Liver (tissue), 9 donors: ENCODE measurements around the gene TNRC6B. TPM values are rescaled to one million over a fixed set of nuclear protein-coding genes. Genes with fewer than 3 reads are reported as not detected.

Experiments used
- DNase-seq: peaks from one replicate; pipeline ENCODE4 v3.0.0-alpha.2; 2017; ENCODE audit warnings: low spot score
- H3K27ac ChIP-seq, 2 donors: one replicate each; pipeline ENCODE4 v1.7.0; 2013; ENCODE audit warnings: inconsistent platforms in 2 of 2, low read length in 2 of 2, control low read depth in 1 of 2, low read depth in 1 of 2, mild to moderate bottlenecking in 1 of 2
- H3K27me3 ChIP-seq, 4 donors: one replicate each; pipeline versions ENCODE4 v1.6.1 to v1.7.0; 2013; ENCODE audit warnings: low read length in 3 of 4, inconsistent platforms in 1 of 4, mild to moderate bottlenecking in 1 of 4, moderate library complexity in 1 of 4; ENCODE audit not compliant: control insufficient read depth in 4 of 4, insufficient read depth in 4 of 4
- H3K36me3 ChIP-seq, 4 donors: one replicate each; pipeline versions ENCODE4 v1.6.1 to v1.7.0; 2013; ENCODE audit warnings: low read length in 3 of 4, mild to moderate bottlenecking in 3 of 4, low read depth in 1 of 4, moderate library complexity in 1 of 4; ENCODE audit not compliant: control insufficient read depth in 4 of 4, insufficient read depth in 3 of 4
- H3K4me1 ChIP-seq, 4 donors: one replicate each; pipeline versions ENCODE4 v1.6.1 to v1.7.0; 2013; ENCODE audit warnings: low read length in 3 of 4, mild to moderate bottlenecking in 3 of 4, moderate library complexity in 1 of 4; ENCODE audit not compliant: control insufficient read depth in 4 of 4, insufficient read depth in 4 of 4
- H3K4me3 ChIP-seq, 3 donors: one replicate each; pipeline versions ENCODE4 v1.6.1 to v1.7.0; 2013; ENCODE audit warnings: low read length in 3 of 3, control low read depth in 1 of 3, low read depth in 1 of 3, mild to moderate bottlenecking in 1 of 3
- H3K9ac ChIP-seq, 2 donors: one replicate each; pipeline ENCODE4 v1.7.0; 2013; ENCODE audit warnings: low read length in 2 of 2, mild to moderate bottlenecking in 2 of 2, moderate library complexity in 2 of 2, control low read depth in 1 of 2, low read depth in 1 of 2
- H3K9me3 ChIP-seq, 4 donors: one replicate each; pipeline versions ENCODE4 v1.6.1 to v1.7.0; 2013; ENCODE audit warnings: low read length in 3 of 4; ENCODE audit not compliant: control insufficient read depth in 4 of 4
- EGR1 ChIP-seq, 2 donors: IDR thresholded peaks; 2 replicates each; pipeline ENCODE4 v1.6.1; 2016 to 2018; ENCODE audit warnings: antibody characterized with exemption in 2 of 2, low read depth in 2 of 2
- FOXA1 ChIP-seq: IDR thresholded peaks from 2 replicates; pipeline ENCODE4 v1.6.1; 2016; ENCODE audit warnings: antibody characterized with exemption
- FOXA2 ChIP-seq: IDR thresholded peaks from 2 replicates; pipeline ENCODE4 v1.6.1; 2016; ENCODE audit warnings: antibody characterized with exemption
- GABPA ChIP-seq, 2 donors: IDR thresholded peaks in 1 of 2; conservative IDR thresholded peaks in 1 of 2; 2 replicates each; pipeline ENCODE4 v1.6.1; 2016; ENCODE audit warnings: antibody characterized with exemption in 2 of 2, mild to moderate bottlenecking in 1 of 2, moderate library complexity in 1 of 2
- HNF4A ChIP-seq, 2 donors: conservative IDR thresholded peaks; 2 replicates each; pipeline ENCODE4 v1.6.1; 2016; ENCODE audit warnings: antibody characterized with exemption in 2 of 2, mild to moderate bottlenecking in 2 of 2
- HNF4G ChIP-seq: IDR thresholded peaks from 2 replicates; pipeline ENCODE4 v1.6.1; 2016; ENCODE audit warnings: antibody characterized with exemption
- JUND ChIP-seq, 2 donors: IDR thresholded peaks; 2 replicates each; pipeline ENCODE4 v1.6.1; 2016; ENCODE audit warnings: antibody characterized with exemption in 2 of 2
- NR2F2 ChIP-seq: IDR thresholded peaks from 2 replicates; pipeline ENCODE4 v1.6.1; 2016; ENCODE audit warnings: antibody characterized with exemption
- RAD21 ChIP-seq, 2 donors: IDR thresholded peaks; 2 replicates each; pipeline ENCODE4 v1.6.1; 2016; ENCODE audit warnings: antibody characterized with exemption in 2 of 2, mild to moderate bottlenecking in 2 of 2
- RXRA ChIP-seq, 2 donors: IDR thresholded peaks; 2 replicates each; pipeline ENCODE4 v1.6.1; 2017 to 2018; ENCODE audit warnings: antibody characterized with exemption in 2 of 2, mild to moderate bottlenecking in 1 of 2
- SP1 ChIP-seq: IDR thresholded peaks from 2 replicates; pipeline ENCODE4 v1.6.1; 2018; ENCODE audit warnings: antibody characterized with exemption, mild to moderate bottlenecking
- TAF1 ChIP-seq: conservative IDR thresholded peaks from 2 replicates; pipeline ENCODE4 v1.6.1; 2016; ENCODE audit warnings: antibody characterized with exemption, mild to moderate bottlenecking
- YY1 ChIP-seq: IDR thresholded peaks from 2 replicates; pipeline ENCODE4 v1.6.1; 2016; ENCODE audit warnings: antibody characterized with exemption, mild to moderate bottlenecking
- WGBS: extraction: QIAGEN DNeasy Blood & Tissue Kit; methylation state at CpG from one replicate; pipeline ENCODE4 v1.1.7; 2013; 5-methylcytosine and 5-hydroxymethylcytosine counted together
- polyA plus RNA-seq, 2 donors: library from polyadenylated mRNA; stranded (reverse) in 1 of 2; unstranded in 1 of 2; fragments of 200-250 nt in 1 of 2; fragments of >200 nt in 1 of 2; fragmentation: Nextera tagmentation in 1 of 2; extraction: Ambion mirVana in 1 of 2; gene quantifications; one replicate each; pipeline versions ENCODE4 v1.2.1 to v1.2.3, GENCODE V29; 2013 to 2015
- total RNA-seq, 2 donors: library from RNA; depleted of rRNA; stranded (reverse); fragments of >200 nt; gene quantifications; one replicate each; pipeline ENCODE4 v1.2.3, GENCODE V29; 2014
- TF ChIP-seq, protein P1 (sequence below): fragments of 150-350 bp; IDR thresholded peaks from 2 replicates; pipeline ENCODE4 v1.5.1; 2017; ENCODE audit warnings: improper control_type of control experiment, low read depth, low read length; ENCODE audit not compliant: missing input control
- TF ChIP-seq, protein P2 (sequence below): IDR thresholded peaks from 2 replicates; pipeline ENCODE4 v1.6.1; 2016; ENCODE audit warnings: antibody characterized with exemption
- TF ChIP-seq, protein P3 (sequence below): IDR thresholded peaks from 2 replicates; pipeline ENCODE4 v1.6.1; 2016; ENCODE audit warnings: antibody characterized with exemption
- TF ChIP-seq, protein P4 (sequence below): IDR thresholded peaks from 2 replicates; pipeline ENCODE4 v1.6.1; 2016; ENCODE audit warnings: antibody characterized with exemption, mild to moderate bottlenecking
- TF ChIP-seq, protein P5 (sequence below): IDR thresholded peaks from 2 replicates; pipeline ENCODE4 v1.6.1; 2016; ENCODE audit warnings: antibody characterized with exemption
- donor health status: healthy.
- donor health status: healthy.
- donor health status: healthy.
- donor health status: healthy.
- donor health status: healthy.

TNRC6B gene
- total and polyA plus RNA-seq, 4 donors: 4.6 to 39.1 (median 26.4) TPM

DNA sequence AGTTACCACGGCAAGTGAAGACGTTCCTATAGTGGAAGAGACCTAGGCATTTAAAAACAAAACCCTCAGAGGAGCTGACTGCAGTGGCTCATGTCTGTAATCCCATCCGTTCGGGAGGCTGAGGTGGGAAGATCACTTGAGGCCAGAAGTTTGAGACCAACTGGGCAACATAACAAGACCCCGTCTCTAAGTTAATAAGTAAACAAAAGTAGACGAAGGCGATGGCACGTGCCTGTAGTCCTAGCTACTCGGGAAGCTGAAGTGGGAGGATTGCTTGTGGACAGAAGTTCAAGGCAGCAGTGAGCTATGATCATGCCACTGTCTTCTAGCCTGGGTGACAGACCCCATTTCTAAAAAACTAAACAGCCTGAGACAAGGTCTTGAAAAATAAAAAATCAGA lies 164.8 kb downstream of the TNRC6B start:
- Histone ChIP-seq H3K4me1 (peaks cover 0 to 12% (median 7%) of the 10 kb centered on the region in 4 donors), H3K27ac (no peak overlapping the region), H3K4me3 (no peak overlapping the region), H3K36me3 (no peaks in the 10 kb centered on the region), H3K9me3 (no peaks in the 10 kb centered on the region), H3K9ac (no peak overlapping the region), H3K27me3 (no peaks in the 10 kb centered on the region)
- TF ChIP-seq, protein P1, sequence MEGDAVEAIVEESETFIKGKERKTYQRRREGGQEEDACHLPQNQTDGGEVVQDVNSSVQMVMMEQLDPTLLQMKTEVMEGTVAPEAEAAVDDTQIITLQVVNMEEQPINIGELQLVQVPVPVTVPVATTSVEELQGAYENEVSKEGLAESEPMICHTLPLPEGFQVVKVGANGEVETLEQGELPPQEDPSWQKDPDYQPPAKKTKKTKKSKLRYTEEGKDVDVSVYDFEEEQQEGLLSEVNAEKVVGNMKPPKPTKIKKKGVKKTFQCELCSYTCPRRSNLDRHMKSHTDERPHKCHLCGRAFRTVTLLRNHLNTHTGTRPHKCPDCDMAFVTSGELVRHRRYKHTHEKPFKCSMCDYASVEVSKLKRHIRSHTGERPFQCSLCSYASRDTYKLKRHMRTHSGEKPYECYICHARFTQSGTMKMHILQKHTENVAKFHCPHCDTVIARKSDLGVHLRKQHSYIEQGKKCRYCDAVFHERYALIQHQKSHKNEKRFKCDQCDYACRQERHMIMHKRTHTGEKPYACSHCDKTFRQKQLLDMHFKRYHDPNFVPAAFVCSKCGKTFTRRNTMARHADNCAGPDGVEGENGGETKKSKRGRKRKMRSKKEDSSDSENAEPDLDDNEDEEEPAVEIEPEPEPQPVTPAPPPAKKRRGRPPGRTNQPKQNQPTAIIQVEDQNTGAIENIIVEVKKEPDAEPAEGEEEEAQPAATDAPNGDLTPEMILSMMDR: no peak
- no peak for TF ChIP-seq RAD21 (IDR thresholded peaks at IDR 0.05)
- TF ChIP-seq EGR1 (IDR thresholded peaks at IDR 0.05; ENCODE audit: low read depth in 2 of 2): no peak
- no peak for TF ChIP-seq JUND (IDR thresholded peaks at IDR 0.05)
- TF ChIP-seq, protein P2, sequence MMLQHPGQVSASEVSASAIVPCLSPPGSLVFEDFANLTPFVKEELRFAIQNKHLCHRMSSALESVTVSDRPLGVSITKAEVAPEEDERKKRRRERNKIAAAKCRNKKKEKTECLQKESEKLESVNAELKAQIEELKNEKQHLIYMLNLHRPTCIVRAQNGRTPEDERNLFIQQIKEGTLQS: no peak
- TF ChIP-seq, protein P3, sequence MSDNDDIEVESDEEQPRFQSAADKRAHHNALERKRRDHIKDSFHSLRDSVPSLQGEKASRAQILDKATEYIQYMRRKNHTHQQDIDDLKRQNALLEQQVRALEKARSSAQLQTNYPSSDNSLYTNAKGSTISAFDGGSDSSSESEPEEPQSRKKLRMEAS: no peak
- TF ChIP-seq FOXA2: no peak
- TF ChIP-seq RXRA (IDR thresholded peaks at IDR 0.05): no peak
- no peak for TF ChIP-seq FOXA1
- TF ChIP-seq TAF1: no peak
- TF ChIP-seq, protein P4, sequence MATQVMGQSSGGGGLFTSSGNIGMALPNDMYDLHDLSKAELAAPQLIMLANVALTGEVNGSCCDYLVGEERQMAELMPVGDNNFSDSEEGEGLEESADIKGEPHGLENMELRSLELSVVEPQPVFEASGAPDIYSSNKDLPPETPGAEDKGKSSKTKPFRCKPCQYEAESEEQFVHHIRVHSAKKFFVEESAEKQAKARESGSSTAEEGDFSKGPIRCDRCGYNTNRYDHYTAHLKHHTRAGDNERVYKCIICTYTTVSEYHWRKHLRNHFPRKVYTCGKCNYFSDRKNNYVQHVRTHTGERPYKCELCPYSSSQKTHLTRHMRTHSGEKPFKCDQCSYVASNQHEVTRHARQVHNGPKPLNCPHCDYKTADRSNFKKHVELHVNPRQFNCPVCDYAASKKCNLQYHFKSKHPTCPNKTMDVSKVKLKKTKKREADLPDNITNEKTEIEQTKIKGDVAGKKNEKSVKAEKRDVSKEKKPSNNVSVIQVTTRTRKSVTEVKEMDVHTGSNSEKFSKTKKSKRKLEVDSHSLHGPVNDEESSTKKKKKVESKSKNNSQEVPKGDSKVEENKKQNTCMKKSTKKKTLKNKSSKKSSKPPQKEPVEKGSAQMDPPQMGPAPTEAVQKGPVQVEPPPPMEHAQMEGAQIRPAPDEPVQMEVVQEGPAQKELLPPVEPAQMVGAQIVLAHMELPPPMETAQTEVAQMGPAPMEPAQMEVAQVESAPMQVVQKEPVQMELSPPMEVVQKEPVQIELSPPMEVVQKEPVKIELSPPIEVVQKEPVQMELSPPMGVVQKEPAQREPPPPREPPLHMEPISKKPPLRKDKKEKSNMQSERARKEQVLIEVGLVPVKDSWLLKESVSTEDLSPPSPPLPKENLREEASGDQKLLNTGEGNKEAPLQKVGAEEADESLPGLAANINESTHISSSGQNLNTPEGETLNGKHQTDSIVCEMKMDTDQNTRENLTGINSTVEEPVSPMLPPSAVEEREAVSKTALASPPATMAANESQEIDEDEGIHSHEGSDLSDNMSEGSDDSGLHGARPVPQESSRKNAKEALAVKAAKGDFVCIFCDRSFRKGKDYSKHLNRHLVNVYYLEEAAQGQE: no peak
- no peak for TF ChIP-seq NR2F2
- TF ChIP-seq YY1: no peak
- TF ChIP-seq HNF4G: no peak
- TF ChIP-seq, protein P5, sequence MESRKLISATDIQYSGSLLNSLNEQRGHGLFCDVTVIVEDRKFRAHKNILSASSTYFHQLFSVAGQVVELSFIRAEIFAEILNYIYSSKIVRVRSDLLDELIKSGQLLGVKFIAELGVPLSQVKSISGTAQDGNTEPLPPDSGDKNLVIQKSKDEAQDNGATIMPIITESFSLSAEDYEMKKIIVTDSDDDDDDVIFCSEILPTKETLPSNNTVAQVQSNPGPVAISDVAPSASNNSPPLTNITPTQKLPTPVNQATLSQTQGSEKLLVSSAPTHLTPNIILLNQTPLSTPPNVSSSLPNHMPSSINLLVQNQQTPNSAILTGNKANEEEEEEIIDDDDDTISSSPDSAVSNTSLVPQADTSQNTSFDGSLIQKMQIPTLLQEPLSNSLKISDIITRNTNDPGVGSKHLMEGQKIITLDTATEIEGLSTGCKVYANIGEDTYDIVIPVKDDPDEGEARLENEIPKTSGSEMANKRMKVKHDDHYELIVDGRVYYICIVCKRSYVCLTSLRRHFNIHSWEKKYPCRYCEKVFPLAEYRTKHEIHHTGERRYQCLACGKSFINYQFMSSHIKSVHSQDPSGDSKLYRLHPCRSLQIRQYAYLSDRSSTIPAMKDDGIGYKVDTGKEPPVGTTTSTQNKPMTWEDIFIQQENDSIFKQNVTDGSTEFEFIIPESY: no peak
- no peak for TF ChIP-seq HNF4A (conservative IDR thresholded peaks at IDR 0.05)
- no peak for TF ChIP-seq SP1
- TF ChIP-seq GABPA (IDR thresholded peaks at IDR 0.05 in 1 of 2, conservative IDR thresholded peaks at IDR 0.05 in 1 of 2): no peak
- DNase-seq: no peak
- WGBS: 41% methylated on average over 9 of the region's 9 CpGs
